ENCODE results near the gene PNRC2.

PNRC2 gene

DNA sequence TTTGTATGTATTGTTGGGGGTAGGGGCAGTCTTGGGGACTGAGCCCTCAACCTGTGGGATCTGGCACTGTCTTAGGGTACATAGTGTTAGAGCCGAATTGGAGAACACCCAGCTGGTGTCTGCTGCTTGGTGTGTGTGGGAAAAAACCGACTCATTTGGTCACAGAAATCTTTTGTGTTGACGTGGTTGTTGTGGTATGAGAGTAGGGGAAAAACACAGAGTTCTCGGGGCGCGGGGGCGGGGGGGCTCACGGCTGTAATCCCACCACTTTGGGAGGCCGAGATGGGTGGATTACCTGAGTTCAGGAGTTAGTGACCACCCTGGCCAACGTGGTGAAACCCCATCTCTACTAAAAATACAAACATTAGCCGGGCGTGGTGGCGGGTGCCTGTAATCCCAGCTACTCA, 35.8 kb downstream of the PNRC2 start (continued):
- TF ChIP-seq, protein P1, sequence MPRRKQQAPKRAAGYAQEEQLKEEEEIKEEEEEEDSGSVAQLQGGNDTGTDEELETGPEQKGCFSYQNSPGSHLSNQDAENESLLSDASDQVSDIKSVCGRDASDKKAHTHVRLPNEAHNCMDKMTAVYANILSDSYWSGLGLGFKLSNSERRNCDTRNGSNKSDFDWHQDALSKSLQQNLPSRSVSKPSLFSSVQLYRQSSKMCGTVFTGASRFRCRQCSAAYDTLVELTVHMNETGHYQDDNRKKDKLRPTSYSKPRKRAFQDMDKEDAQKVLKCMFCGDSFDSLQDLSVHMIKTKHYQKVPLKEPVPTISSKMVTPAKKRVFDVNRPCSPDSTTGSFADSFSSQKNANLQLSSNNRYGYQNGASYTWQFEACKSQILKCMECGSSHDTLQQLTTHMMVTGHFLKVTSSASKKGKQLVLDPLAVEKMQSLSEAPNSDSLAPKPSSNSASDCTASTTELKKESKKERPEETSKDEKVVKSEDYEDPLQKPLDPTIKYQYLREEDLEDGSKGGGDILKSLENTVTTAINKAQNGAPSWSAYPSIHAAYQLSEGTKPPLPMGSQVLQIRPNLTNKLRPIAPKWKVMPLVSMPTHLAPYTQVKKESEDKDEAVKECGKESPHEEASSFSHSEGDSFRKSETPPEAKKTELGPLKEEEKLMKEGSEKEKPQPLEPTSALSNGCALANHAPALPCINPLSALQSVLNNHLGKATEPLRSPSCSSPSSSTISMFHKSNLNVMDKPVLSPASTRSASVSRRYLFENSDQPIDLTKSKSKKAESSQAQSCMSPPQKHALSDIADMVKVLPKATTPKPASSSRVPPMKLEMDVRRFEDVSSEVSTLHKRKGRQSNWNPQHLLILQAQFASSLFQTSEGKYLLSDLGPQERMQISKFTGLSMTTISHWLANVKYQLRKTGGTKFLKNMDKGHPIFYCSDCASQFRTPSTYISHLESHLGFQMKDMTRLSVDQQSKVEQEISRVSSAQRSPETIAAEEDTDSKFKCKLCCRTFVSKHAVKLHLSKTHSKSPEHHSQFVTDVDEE (CRISPR knock-in tag; IDR thresholded peaks at IDR 0.05), result no peak
- TF ChIP-seq ZFP3 (CRISPR knock-in tag; IDR thresholded peaks at IDR 0.05) (no peak), ARNTL (CRISPR knock-in tag; IDR thresholded peaks at IDR 0.05; ENCODE audit: borderline replicate concordance, low read depth) (no peak), PPARA (CRISPR knock-in tag; IDR thresholded peaks at IDR 0.05; ENCODE audit: borderline replicate concordance) (no peak), GLIS3 (CRISPR knock-in tag; IDR thresholded peaks at IDR 0.05) (no peak)
- TF ChIP-seq, protein P2, sequence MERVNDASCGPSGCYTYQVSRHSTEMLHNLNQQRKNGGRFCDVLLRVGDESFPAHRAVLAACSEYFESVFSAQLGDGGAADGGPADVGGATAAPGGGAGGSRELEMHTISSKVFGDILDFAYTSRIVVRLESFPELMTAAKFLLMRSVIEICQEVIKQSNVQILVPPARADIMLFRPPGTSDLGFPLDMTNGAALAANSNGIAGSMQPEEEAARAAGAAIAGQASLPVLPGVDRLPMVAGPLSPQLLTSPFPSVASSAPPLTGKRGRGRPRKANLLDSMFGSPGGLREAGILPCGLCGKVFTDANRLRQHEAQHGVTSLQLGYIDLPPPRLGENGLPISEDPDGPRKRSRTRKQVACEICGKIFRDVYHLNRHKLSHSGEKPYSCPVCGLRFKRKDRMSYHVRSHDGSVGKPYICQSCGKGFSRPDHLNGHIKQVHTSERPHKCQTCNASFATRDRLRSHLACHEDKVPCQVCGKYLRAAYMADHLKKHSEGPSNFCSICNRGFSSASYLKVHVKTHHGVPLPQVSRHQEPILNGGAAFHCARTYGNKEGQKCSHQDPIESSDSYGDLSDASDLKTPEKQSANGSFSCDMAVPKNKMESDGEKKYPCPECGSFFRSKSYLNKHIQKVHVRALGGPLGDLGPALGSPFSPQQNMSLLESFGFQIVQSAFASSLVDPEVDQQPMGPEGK (CRISPR knock-in tag; IDR thresholded peaks at IDR 0.05; ENCODE audit: borderline replicate concordance), result no peak

DNA sequence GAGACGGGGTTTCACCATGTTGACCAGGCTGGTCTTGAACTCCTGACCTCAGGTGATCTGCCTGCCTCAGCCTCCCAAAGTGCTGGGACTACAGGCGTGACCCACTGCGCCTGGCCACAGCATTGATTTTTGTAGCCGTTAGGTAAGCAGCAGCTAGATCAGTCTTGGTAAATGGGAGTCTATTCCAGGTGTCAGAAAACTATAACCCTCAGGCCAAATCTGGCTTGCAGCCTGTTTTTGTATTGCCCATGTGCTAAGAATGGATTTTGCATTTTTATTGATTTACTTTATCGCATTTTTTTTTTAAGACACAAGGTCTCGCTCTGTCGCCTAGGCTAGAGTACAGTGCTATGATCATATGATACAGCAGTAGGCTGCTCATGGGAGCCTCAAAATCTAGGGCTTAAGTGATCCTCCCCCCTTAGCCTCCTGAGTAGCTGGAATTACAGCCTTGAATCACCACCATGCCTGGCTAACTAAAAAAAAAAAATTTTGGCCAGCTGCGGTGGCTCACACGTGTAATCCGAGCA, 37.1 kb downstream of the PNRC2 start:
- no peak for TF ChIP-seq RARB (CRISPR knock-in tag; IDR thresholded peaks at IDR 0.05)
- TF ChIP-seq ZC3H10 (CRISPR knock-in tag; IDR thresholded peaks at IDR 0.05), result no peak
- no peak for TF ChIP-seq ZFP3 (CRISPR knock-in tag; IDR thresholded peaks at IDR 0.05)
- TF ChIP-seq ESRRG (CRISPR knock-in tag; IDR thresholded peaks at IDR 0.05), result no peak
- TF ChIP-seq ZNF565 (CRISPR knock-in tag; conservative IDR thresholded peaks at IDR 0.05; ENCODE audit: low read depth), result no peak
- TF ChIP-seq ZNF8 (CRISPR knock-in tag; IDR thresholded peaks at IDR 0.05), result no peak
- TF ChIP-seq SNAI2 (CRISPR knock-in tag; IDR thresholded peaks at IDR 0.05), result no peak
- no peak for TF ChIP-seq PPARA (CRISPR knock-in tag; IDR thresholded peaks at IDR 0.05; ENCODE audit: borderline replicate concordance)
- no peak for TF ChIP-seq TOX (CRISPR knock-in tag; IDR thresholded peaks at IDR 0.05; ENCODE audit: borderline replicate concordance)
- no peak for ATAC-seq

DNA sequence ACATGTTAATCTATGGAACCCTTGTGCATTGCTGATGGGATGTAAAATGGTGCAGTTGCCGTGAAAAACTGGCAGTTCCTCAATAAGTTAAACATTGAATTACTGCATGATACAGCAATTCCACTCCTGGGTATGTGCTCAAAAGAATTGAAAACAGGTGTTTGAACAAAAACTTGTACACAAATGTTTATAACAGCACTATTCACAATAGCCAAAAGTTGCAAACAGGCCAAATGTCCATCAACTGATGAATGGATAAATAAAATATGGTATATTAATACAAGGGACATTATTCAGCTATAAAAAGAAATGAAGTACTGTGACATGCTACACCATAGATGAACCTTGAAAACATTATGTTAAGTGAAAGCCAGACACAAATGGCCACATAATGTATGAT, 38.2 kb downstream of the PNRC2 start:
- no peak for ATAC-seq
- TF ChIP-seq CSDC2 (CRISPR knock-in tag; IDR thresholded peaks at IDR 0.05) (no peak), SNAI2 (CRISPR knock-in tag; IDR thresholded peaks at IDR 0.05) (no peak), ZNF565 (CRISPR knock-in tag; conservative IDR thresholded peaks at IDR 0.05; ENCODE audit: low read depth) (no peak), ZFP3 (CRISPR knock-in tag; IDR thresholded peaks at IDR 0.05) (no peak), ESRRG (CRISPR knock-in tag; IDR thresholded peaks at IDR 0.05) (no peak), PPARA (CRISPR knock-in tag; IDR thresholded peaks at IDR 0.05; ENCODE audit: borderline replicate concordance) (no peak), TOX (CRISPR knock-in tag; IDR thresholded peaks at IDR 0.05; ENCODE audit: borderline replicate concordance) (no peak), ZNF70 (CRISPR knock-in tag; IDR thresholded peaks at IDR 0.05) (no peak), GLIS3 (CRISPR knock-in tag; IDR thresholded peaks at IDR 0.05) (no peak), ZNF8 (CRISPR knock-in tag; IDR thresholded peaks at IDR 0.05) (no peak), ZC3H10 (CRISPR knock-in tag; IDR thresholded peaks at IDR 0.05) (no peak), RARB (CRISPR knock-in tag; IDR thresholded peaks at IDR 0.05) (no peak), ISL1 (CRISPR knock-in tag; IDR thresholded peaks at IDR 0.05) (no peak), ARNTL (CRISPR knock-in tag; IDR thresholded peaks at IDR 0.05; ENCODE audit: borderline replicate concordance, low read depth) (no peak)
- TF ChIP-seq, protein P3, sequence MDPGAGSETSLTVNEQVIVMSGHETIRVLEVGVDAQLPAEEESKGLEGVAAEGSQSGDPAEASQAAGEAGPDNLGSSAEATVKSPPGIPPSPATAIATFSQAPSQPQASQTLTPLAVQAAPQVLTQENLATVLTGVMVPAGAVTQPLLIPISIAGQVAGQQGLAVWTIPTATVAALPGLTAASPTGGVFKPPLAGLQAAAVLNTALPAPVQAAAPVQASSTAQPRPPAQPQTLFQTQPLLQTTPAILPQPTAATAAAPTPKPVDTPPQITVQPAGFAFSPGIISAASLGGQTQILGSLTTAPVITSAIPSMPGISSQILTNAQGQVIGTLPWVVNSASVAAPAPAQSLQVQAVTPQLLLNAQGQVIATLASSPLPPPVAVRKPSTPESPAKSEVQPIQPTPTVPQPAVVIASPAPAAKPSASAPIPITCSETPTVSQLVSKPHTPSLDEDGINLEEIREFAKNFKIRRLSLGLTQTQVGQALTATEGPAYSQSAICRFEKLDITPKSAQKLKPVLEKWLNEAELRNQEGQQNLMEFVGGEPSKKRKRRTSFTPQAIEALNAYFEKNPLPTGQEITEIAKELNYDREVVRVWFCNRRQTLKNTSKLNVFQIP (CRISPR knock-in tag; IDR thresholded peaks at IDR 0.05; ENCODE audit: borderline replicate concordance, low read depth), result no peak
- TF ChIP-seq, protein P4, sequence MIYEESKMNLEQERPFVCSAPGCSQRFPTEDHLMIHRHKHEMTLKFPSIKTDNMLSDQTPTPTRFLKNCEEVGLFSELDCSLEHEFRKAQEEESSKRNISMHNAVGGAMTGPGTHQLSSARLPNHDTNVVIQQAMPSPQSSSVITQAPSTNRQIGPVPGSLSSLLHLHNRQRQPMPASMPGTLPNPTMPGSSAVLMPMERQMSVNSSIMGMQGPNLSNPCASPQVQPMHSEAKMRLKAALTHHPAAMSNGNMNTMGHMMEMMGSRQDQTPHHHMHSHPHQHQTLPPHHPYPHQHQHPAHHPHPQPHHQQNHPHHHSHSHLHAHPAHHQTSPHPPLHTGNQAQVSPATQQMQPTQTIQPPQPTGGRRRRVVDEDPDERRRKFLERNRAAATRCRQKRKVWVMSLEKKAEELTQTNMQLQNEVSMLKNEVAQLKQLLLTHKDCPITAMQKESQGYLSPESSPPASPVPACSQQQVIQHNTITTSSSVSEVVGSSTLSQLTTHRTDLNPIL (CRISPR knock-in tag; IDR thresholded peaks at IDR 0.05; ENCODE audit: low read depth), result no peak
- TF ChIP-seq, protein P2 (CRISPR knock-in tag; IDR thresholded peaks at IDR 0.05; ENCODE audit: borderline replicate concordance), result no peak

All from SK-N-SH treated with all-trans-retinoic acid at 6 μM for 48 hours (cell line).